Posterior vena cava (tissue), 2 donors: Measurements from ENCODE around the gene TANGO6. TPM values are rescaled to one million over a fixed set of nuclear protein-coding genes. Genes with fewer than 3 reads are reported as not detected.
"Not testable (repeated sequence)": the region's sequence is repeated elsewhere in the genome, so short reads cannot be mapped to it uniquely, and the experiment has no call there.

Experiments used
- DNase-seq: peaks from one replicate; pipeline ENCODE4 v3.0.0-alpha.2; 2020; ENCODE audit warnings: low spot score
- intact Hi-C, 2 donors: fragments of 100-400 bp; cut with DNase I; formaldehyde crosslinking; loops; one replicate each; pipeline versions ENCODE4 v1.14.1 to v1.14.2; 2022 to 2023
- long read RNA-seq, 2 donors: library from polyadenylated mRNA; unstranded; transcript quantifications; one replicate each; pipeline ENCODE4 v2.0.0, GENCODE V29; 2020 to 2021
- total RNA-seq, 2 donors: library from RNA; stranded (reverse); fragmentation: NEBNext Ultra II Directional; extraction: Animal tissue kit (Norgen Biotek cat#: 25700); gene quantifications; one replicate each; pipeline ENCODE4 v1.2.1, GENCODE V29; 2021
- donor health status: DM: yes; HTN: yes; CAD: no.
- donor health status: DM: yes; HTN: yes; CAD: no.

The TANGO6 gene
- total RNA-seq = 10 to 100 TPM; 16.9 to 22.2 TPM
- long read RNA-seq, donor 1, partial matches to known transcripts = 0 of 2 reads
- long read RNA-seq, donor 1, other reads (novel, unspliced or antisense) = 1 of 2 reads
- long read RNA-seq, donor 2, full-length matches to known transcripts = 2 of 9 reads
- long read RNA-seq, donor 2, partial matches to known transcripts = 6 of 9 reads
- long read RNA-seq, donor 2, other reads (novel, unspliced or antisense) = 1 of 9 reads

DNA sequence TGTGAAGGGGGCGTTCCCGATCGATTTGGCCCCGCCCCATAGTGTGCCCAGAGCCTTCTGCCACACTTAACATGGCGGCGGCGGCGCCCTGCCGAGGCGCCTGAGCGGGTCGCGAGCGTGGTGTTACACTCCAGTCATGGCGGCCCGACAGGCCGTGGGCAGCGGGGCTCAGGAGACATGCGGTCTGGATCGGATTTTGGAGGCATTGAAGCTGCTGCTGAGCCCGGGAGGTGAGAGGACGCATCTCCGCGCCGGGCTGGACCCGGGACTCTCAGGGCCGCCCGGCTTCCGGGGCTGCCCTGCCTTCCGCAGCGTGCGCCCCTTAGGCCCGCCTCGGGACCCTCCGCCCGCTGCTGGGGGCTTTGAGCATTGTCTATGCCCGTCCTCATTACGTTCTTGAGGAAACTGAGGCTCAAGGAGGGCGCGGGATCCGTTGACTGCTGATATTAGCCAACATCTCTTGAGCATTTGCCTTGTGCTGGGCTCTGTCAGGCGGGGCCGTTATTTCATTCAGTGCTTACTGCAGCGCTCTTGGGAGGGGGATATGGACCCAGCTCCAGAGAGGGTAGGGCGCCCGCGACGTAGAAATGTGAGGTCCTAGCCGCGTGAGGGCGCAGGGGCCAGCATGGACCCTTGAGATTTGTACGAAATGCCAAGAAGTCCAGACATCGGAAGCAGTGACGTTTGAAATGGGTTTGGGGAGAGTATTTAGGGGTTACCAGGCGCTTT is at the start of gene TANGO6:
Gene TANGO6, plus strand, starts transcription at position 50 of the 729 bp plus-strand sequence. Its CDS starts 87 bp downstream, at position 137.
- intact Hi-C loops = no loop called here
- peak; percentile 96 for DNase-seq

DNA sequence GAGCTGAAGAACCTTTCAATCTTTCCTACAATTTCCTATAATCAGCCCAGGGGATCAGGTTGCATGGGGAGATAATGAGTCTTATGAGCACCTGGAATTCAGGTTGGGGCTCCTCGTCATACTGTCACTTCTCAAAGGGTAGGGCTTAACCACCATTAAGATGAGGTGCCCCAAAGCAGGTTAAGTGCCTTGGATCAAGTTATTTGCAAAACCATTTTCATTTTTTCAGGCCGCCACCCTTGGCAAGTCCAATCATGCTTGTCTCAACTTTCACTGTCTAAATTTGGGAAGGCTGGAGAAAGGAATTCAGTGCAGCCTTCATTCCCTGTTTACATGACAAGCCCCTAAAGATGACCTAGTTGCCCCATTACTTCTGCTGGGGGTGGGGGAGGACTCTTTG is 44.9 kb upstream of the TANGO6 start:
- DNase-seq = no peak
- intact Hi-C loops = no loop called here

DNA sequence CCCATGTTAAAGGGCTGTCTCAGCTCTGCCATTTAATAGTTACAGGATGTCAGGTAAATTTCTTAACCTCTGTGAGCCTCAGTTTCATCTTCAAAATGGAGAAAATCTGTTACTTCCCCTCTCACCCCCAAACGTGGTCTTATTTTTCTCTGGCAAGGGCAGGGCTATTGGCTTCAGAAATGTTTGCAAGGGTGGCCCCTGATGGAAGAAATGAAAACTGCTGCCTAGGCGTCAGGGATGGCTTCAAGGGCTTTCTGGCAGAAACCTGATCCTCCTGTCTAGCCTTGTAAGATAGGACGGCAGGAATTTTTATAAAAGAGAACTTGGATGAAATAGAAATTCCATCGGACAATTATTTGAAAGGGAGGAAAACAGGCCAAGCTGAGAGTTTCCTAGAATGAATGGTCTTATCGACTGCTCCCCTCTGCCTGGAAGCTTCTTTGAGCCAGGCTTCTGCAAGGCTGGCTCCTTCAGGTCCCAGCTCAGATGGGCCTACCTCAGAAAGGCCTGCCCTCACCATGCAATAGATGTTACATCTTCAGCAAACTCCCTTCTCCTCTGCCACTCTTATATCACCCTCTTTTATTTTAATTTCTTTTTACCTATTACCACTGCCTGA is 43.0 kb upstream of the TANGO6 start:
- intact Hi-C loops = loop anchor here in 1 of 2 donors (10.0 kb wide), 1 partner anchor 586 kb away; no protein-coding TSS in a partner anchor
- DNase-seq = no peak

DNA sequence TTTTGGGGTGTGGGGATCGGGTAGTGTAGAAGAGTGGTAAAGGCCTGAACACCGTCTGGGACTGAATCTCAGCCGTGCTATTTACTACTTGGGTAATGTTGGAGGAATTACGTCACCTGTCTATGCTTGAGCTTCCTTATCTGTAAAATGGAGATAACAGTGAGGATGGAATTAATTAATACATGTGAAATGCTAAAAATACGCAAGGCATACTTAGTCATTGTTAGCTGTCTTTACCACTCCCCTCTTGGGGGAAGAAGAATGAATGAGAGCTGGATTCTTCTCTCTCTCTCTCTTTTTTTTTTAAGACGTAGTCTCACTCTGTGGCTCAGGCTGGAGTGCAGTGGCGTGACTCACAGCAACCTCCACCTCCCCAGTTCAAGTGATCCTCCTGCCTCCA is 41.1 kb upstream of the TANGO6 start:
- DNase-seq = no peak
- intact Hi-C loops = loop anchor here in 1 of 2 donors (10.0 kb wide), 1 partner anchor 587 kb away; no protein-coding TSS in a partner anchor

DNA sequence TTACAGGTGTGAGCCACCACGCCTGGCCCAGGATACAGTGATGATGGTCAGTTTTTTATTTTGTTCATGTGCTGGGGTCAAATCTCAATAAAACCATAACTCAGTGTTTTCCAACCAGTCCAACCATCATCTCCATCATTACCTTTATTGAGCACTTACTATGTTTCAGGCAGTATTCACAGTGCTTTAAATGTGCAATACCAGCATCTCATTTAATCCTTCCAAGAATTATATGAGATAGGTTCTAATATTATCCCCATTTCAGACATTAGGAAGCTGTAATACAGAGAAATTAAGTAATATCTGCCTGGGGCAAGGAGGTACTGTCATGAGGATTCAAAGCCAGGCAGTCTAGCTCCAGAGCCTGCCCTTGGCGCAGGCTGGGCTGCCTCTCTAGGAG is 36.9 kb upstream of the TANGO6 start:
- no peak for DNase-seq
- intact Hi-C loops = loop anchor here in 1 of 2 donors (10.0 kb wide), 1 partner anchor 592 kb away; no protein-coding TSS in a partner anchor

DNA sequence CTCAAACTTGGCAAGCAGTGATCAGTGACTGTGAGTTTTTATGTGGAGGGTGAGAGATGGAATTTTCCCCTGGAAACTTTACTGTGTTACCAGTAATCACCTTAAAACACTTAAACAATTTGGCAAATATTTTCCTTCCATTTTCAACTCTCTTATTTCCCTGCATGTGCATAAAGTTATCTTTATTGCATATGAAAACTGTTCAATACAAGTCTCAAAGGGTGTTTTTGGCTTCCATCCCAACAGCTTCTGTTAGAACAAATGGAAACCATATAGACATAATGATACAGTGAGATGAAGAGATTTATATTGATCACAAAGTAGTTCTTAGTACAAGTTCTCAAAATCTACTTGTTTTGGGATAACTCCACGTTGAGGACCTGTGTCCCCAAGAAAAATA is 36.4 kb upstream of the TANGO6 start:
- intact Hi-C loops = loop anchor here in 1 of 2 donors (10.0 kb wide), 1 partner anchor 592 kb away; no protein-coding TSS in a partner anchor
- no peak for DNase-seq

DNA sequence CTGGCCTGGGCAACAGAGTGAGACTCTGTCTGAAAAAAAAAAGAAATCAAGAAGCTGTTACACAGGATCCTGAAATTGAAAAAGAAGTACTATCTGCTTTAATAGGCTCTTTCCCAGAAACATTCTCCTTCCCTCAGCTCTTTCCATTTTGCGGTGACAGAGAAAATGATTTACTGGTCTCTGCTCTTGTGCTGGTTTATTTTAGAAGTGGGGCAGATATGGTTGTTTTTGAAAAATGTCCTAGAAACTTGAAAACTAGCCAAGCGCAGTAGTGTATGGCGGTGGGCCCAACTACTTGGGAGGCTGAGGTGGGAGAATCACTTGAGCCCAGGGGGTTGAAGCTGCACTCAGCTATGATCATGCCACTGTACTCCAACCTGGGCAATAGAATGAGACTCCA is 28.8 kb upstream of the TANGO6 start:
- no peak for DNase-seq
- intact Hi-C loops = no loop called here

DNA sequence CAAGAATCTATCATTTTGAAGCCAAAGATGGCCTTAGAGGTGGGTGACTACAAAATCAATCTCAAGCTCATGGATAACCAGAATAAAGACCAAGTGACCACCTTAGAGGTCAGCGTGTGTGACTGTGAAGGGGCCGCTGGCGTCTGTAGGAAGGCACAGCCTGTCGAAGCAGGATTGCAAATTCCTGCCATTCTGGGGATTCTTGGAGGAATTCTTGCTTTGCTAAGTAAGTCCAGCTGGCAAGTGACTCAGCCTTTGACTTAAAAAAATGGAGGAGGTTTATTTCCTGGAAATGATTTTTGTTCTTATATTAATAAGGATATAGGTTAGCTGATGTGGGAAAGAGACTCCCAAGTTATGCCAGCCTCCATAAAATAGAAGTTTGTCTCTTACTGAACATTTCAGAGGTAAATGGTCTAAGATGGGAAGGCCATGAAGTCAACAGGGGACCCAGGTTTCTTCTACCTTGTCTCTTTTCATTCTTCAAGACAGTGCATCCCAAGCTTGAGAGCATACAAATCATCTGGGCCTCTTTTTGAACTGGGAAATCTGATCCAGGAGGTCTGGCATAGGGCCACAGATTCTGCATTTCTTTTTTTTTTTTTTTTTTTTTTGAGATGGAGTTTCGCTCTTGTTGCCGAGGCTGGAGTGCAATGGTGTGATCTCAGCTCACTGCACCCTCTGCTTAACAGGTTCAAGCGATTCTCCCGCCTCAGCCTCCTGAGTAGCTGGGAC is 19.8 kb upstream of the TANGO6 start:
- intact Hi-C loops = loop anchor here in 1 of 2 donors (10.0 kb wide), 1 partner anchor 139 kb away; no protein-coding TSS in a partner anchor
- DNase-seq = no peak

DNA sequence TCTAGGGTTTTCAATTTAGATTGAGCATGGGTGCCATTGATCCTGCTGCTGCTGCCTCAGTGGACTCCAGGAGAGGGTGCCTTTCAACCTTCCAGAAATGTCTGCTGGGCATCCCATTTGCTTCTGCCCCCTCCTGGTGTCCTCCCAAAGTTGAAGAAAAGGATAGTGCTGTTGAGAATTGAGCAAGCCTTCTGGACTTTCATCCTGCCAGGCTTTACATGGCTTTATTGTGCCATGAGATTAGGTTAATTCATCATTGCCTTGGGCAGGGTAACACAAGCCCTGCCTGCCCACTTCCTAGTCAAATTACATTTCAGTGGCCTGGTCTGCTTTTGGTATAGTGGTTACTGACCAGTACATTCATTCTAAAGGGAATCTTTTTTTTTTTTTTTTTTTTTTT is 17.9 kb upstream of the TANGO6 start:
- intact Hi-C loops = loop anchor here in 1 of 2 donors (10.0 kb wide), 1 partner anchor 141 kb away; no protein-coding TSS in a partner anchor

DNA sequence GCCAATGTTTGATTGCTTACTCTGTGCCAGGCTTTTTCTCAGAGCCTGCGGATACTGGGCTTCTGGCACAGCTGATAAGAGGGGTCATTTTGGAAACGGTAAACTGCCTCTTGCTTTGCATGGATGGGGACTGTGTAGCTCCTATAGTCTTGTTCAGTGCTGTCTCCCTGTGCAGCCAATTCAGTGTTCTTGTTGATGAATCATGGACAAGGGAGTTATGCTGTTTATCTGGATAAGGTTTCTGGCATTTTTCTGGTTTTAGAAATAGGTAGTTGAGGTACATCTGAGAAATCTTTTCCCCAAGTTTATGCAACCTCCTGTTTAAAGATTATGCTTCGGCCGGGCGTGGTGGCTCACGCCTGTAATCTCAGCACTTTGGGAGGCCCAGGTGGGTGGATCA is 16.7 kb upstream of the TANGO6 start:
- no peak for DNase-seq
- intact Hi-C loops = loop anchor here in 1 of 2 donors (10.0 kb wide), 1 partner anchor 142 kb away; no protein-coding TSS in a partner anchor

More for the DNA sequence above, 17.9 kb upstream of the TANGO6 start:
- no peak for DNase-seq

DNA sequence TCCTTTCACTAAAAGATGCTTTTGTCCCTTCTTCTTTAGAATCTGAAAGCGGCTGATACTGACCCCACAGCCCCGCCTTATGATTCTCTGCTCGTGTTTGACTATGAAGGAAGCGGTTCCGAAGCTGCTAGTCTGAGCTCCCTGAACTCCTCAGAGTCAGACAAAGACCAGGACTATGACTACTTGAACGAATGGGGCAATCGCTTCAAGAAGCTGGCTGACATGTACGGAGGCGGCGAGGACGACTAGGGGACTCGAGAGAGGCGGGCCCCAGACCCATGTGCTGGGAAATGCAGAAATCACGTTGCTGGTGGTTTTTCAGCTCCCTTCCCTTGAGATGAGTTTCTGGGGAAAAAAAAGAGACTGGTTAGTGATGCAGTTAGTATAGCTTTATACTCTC is 10.1 kb upstream of the TANGO6 start:
- no peak for DNase-seq
- intact Hi-C loops = no loop called here

DNA sequence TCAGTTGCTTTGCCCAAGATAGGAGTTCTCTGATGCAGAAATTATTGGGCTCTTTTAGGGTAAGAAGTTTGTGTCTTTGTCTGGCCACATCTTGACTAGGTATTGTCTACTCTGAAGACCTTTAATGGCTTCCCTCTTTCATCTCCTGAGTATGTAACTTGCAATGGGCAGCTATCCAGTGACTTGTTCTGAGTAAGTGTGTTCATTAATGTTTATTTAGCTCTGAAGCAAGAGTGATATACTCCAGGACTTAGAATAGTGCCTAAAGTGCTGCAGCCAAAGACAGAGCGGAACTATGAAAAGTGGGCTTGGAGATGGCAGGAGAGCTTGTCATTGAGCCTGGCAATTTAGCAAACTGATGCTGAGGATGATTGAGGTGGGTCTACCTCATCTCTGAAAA is 8.8 kb upstream of the TANGO6 start:
- intact Hi-C loops = no loop called here
- DNase-seq = no peak

DNA sequence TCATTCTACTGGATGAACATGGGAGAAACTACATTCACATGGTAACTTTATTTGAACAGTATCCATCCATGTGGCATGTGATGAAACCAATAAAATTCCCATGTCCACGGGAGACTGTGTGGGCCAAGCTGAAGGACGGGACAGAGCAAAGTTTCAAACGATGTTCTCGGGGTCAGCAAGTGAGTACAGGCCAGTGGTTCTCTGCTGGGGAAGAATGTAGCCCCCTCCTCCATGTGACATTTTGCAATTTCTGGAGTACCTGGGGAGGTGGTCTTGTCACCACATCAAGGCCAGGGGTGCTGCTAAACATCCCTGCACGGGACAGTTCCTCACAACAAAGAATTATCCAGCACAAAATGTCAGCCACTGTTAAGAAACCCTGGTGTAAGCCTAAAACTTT is 7.4 kb upstream of the TANGO6 start:
- DNase-seq = no peak
- intact Hi-C loops = no loop called here

DNA sequence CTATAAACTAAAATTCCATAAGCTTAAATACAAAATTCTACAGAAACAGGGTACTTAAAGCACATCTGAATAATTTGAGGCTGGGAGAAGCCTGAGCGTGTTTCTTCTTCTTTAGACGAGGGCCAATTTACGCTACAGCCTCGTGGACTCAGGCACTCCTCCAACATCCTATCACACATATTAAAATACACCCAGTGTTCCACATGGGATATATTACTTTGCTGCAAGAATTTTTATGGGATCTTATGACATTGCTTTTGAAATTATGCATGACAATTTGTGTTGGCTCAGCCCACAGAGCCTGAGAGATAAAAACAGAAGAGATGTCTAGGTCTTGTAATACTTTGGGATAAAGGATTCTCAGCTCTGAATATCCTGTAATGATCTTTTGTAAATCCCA is 3.5 kb upstream of the TANGO6 start:
- intact Hi-C loops = no loop called here
- no peak for DNase-seq

DNA sequence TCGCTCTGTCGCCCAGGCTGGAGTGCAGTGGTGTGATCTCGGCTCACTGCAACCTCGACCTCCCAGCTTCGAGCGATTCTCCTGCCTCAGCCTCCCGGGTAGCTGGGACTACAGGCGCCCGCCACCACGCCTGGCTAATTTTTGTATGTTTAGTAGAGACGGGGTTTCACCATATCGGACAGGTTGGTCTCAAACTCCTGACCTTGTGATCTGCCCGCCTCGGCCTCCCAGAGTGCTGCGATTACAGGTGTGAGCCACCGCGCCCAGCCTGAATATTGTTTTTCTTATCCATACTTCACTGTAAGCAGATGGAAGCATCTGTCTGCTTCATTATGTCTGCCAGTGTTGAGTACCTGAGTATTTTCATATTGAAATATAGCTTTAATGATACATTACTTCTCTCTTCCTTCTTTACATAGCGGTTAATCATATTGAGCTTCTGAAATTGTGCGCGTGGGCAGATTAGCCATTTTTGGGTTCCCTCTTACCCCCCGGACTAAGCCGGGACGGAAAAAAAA is 308 bp upstream of the TANGO6 start:
- intact Hi-C loops, DNase-seq: not testable (repeated sequence)

DNA sequence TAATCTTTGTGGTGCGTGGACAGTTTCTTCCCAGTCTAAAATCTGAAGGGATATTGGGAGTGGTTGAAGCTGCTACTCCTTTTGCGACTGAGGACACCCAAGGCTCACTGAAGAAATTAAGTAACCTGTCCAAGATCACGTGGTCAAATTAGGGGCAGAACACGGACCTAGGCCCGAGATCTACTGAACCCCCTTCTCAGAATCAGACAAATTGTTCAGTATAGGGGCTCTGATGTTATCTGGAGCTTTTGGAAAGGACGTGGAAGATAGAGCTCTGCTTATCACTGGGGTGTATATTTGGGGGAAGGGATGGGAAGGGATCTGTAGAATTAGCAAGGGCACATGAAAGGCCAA is 857 bp downstream of the TANGO6 start:
- DNase-seq = no peak
- intact Hi-C loops = no loop called here

DNA sequence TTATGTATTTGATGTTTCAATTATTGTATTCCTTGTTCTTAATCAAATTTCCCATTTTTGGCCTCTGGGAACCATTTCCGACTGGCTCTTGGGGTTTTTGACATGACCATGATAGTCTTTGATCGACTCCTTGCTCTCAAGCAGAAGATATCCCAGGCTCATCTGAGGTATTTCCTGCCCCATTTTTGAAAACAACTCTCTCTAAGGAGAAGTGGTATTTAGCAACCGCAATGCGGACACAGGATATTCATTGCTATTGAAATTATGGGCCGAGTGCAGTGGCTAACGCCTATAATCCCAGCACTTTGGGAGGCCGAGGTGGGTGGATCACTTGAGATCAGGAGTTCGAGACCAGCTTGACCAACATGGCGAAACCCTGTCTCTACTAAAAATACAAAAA is 5.5 kb downstream of the TANGO6 start:
- intact Hi-C loops = no loop called here
- DNase-seq = no peak

DNA sequence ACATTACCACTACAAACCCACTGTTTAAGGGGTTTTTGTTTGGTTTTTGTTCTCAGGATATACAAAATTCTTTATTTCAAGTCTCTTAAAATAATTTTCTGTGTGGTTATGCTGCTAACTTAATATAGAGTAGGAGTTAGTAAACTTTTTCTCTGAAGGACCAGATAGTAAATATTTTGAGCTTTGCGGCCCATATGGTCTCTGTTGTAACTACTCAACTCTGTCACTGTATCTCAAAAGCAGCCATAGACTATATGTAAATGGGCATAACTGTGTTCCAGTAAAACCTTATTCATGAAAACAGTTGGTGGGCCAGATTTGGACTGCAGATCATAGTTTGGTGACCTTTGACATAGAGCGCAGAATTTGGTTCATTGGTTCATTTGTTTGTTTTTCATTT is 7.2 kb downstream of the TANGO6 start:
- intact Hi-C loops = loop anchor here (5.0 to 10.0 kb wide), 2 partner anchors 262 to 264 kb away; no protein-coding TSS in a partner anchor
- no peak for DNase-seq

DNA sequence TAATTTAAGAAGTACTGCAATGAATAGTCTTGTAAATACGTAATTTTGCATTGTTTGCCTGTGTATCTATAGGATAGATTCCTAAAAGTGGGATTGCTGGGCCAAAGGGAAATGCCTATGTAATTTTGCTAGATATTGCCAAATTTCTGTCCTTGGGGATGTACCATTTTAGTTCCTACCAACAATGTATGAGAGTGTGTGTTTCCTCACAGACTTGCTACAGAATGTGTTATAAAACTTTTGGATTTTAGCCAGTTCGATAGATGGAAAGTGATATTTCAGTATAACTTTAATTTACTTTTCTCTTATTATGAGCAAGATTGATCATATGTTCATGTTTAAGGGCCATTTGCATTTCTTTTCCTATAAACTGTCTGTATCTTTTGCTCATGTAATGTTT is 8.3 kb downstream of the TANGO6 start:
- intact Hi-C loops = loop anchor here (5.0 to 10.0 kb wide), 2 partner anchors 261 to 263 kb away; no protein-coding TSS in a partner anchor
- no peak for DNase-seq
